Adrenal gland (tissue), 12 donors: Measurements from ENCODE around the gene PCK1. TPM values are rescaled to one million over a fixed set of nuclear protein-coding genes. Genes with fewer than 3 reads are reported as not detected.

Source experiments
- DNase-seq, 7 donors: peaks; one replicate each; pipeline ENCODE4 v3.0.0-alpha.2; 2019 to 2020
- H3K27ac ChIP-seq, 5 donors: fragments of 200-600 bp; sonication (generic) in 4 of 5; 1 replicate in 3 of 5; 2 replicates in 2 of 5; pipeline versions ENCODE4 v1.5.1 to v1.8.0; 2016 to 2020; ENCODE audit warnings: mild to moderate bottlenecking in 1 of 5
- H3K27me3 ChIP-seq: fragments of 200-600 bp; 2 replicates; pipeline ENCODE4 v1.8.0; 2021
- H3K36me3 ChIP-seq, 2 donors: fragments of 200-600 bp; replicated peaks in 1 of 2; 1 replicate in 1 of 2; 2 replicates in 1 of 2; pipeline versions ENCODE4 v1.5.1 to v1.8.0; 2018 to 2022
- H3K4me1 ChIP-seq, 2 donors: fragments of 200-600 bp; replicated peaks in 1 of 2; 1 replicate in 1 of 2; 2 replicates in 1 of 2; pipeline versions ENCODE4 v1.5.1 to v1.8.0; 2018 to 2021
- H3K4me3 ChIP-seq, 4 donors: fragments of 200-600 bp; sonication (generic) in 3 of 4; one replicate each; pipeline ENCODE4 v1.5.1; 2016 to 2018
- H3K9me3 ChIP-seq, 3 donors: fragments of 200-600 bp; sonication (generic) in 1 of 3; replicated peaks in 1 of 3; 1 replicate in 2 of 3; 2 replicates in 1 of 3; pipeline versions ENCODE4 v1.5.1 to v1.8.0; 2016 to 2021
- CTCF ChIP-seq, 6 experiments: fragments of 450-650 bp in 4 of 6; fragments of 200-600 bp in 2 of 6; sonication (generic) in 1 of 6; IDR thresholded peaks; 1 replicate in 5 of 6; 2 replicates in 1 of 6; pipeline versions ENCODE4 v1.5.1 to v1.8.0; 2016 to 2021; ENCODE audit warnings: antibody characterized with exemption in 6 of 6, mild to moderate bottlenecking in 2 of 6, moderate library complexity in 1 of 6
- POLR2A ChIP-seq, 2 donors: fragments of 450-650 bp; IDR thresholded peaks; one replicate each; pipeline ENCODE4 v1.6.1; 2017; ENCODE audit warnings: antibody characterized with exemption in 2 of 2, mild to moderate bottlenecking in 2 of 2, moderate library complexity in 1 of 2
- WGBS, 4 donors: extraction: QIAGEN DNeasy Blood & Tissue Kit in 2 of 4; methylation state at CpG; one replicate each; pipeline versions ENCODE4 v1.1.5 to v1.1.7; 2013 to 2017; 5-methylcytosine and 5-hydroxymethylcytosine counted together
- intact Hi-C, 2 donors: fragments of 100-400 bp; cut with DNase I; formaldehyde crosslinking; loops; one replicate each; pipeline versions ENCODE4 v1.14.1 to v1.15.0; 2022 to 2023
- polyA plus RNA-seq, 3 donors: library from polyadenylated mRNA; stranded (reverse); fragments of 200-250 nt in 2 of 3; fragments of 350-450 nt in 1 of 3; fragmentation: Illumina TruSeq in 1 of 3; extraction: RNeasy Lipid Tissue Mini Kit (QIAGEN cat#74804) in 1 of 3; gene quantifications; one replicate each; pipeline ENCODE4 v1.2.3, GENCODE V29; 2013 to 2014
- total RNA-seq, 9 donors: library from RNA; depleted of rRNA in 4 of 9; stranded (reverse); fragments of >200 nt in 4 of 9; fragments of 120-200 nt in 1 of 9; fragmentation: NEBNext Ultra II Directional in 1 of 9; extraction: Animal tissue kit (Norgen Biotek cat#: 25700) in 1 of 9; gene quantifications; one replicate each; pipeline versions ENCODE4 v1.1.0 to v1.2.4, GENCODE V29; 2013 to 2023
- donor health status: healthy with polysubstance abuse.
- donor health status: Bipolar disorder and iron deficiency.
- donor health status: DM: yes; HTN: yes; CAD: no.
- donor health status: DM: no; HTN: no; CAD: no.
- donor health status: DM: no; HTN: no; CAD: no.
- donor health status: DM: yes; HTN: yes; CAD: no.

The PCK1 gene
- total and polyA plus RNA-seq, 12 donors, result 0.06 to 5.4 (median 0.65) TPM

GRCh38 chr20:57576617-57577550 is 16.0 kb downstream of the PCK1 start:
- H3K4me3 ChIP-seq, result no peak overlapping the region
- TF ChIP-seq CTCF (IDR thresholded peaks at IDR 0.05), result no peak
- no peak for TF ChIP-seq POLR2A (IDR thresholded peaks at IDR 0.05)

GRCh38 chr20:57577679-57578475 is 17.0 kb downstream of the PCK1 start:
- H3K4me3 ChIP-seq, result no peak overlapping the region
- intact Hi-C loops, result no loop called here
- peaks cover 0 to 4% of the 10 kb centered on the region in 2 donors for H3K4me1 ChIP-seq
- TF ChIP-seq POLR2A (IDR thresholded peaks at IDR 0.05) (no peak), CTCF (IDR thresholded peaks at IDR 0.05) (no peak)
- H3K9me3 ChIP-seq, result no peaks in the 10 kb centered on the region
- no peak for DNase-seq
- no peaks in the 10 kb centered on the region for H3K27me3 ChIP-seq
- no peak overlapping the region for H3K27ac ChIP-seq
- H3K36me3 ChIP-seq, result no peaks in the 10 kb centered on the region
- WGBS, 4 donors, result 70 to 80% (median 73%) methylated on average over 4 to 10 of the region's 10 CpGs

More at GRCh38 chr20:57576617-57577550, 16.0 kb downstream of the PCK1 start:
- DNase-seq, result no peak
- Histone ChIP-seq H3K27me3 (no peaks in the 10 kb centered on the region), H3K36me3 (no peaks in the 10 kb centered on the region), H3K4me1 (peaks cover 0 to 4% of the 10 kb centered on the region in 2 donors), H3K27ac (no peak overlapping the region), H3K9me3 (no peaks in the 10 kb centered on the region)
- intact Hi-C loops, result no loop called here
- WGBS, 4 donors, result 58 to 64% (median 61%) methylated on average over 6 of the region's 6 CpGs

GRCh38 chr20:57578476-57579165 is 17.7 kb downstream of the PCK1 start:
- Histone ChIP-seq H3K36me3 (no peaks in the 10 kb centered on the region), H3K4me1 (peaks cover 0 to 4% of the 10 kb centered on the region in 2 donors), H3K27ac (no peak overlapping the region), H3K27me3 (peaks cover 7% of the 10 kb centered on the region), H3K9me3 (no peaks in the 10 kb centered on the region), H3K4me3 (no peak overlapping the region)
- intact Hi-C loops, result no loop called here
- 59 to 81% (median 80%) methylated on average over 5 to 10 of the region's 10 CpGs for WGBS, 4 donors
- no peak for DNase-seq
- TF ChIP-seq CTCF (IDR thresholded peaks at IDR 0.05) (no peak), POLR2A (IDR thresholded peaks at IDR 0.05) (no peak)
